Astrocyte (in vitro differentiated cells and primary cell): ENCODE data around the gene LUZP4. TPM values are rescaled to one million over a fixed set of nuclear protein-coding genes. Genes with fewer than 3 reads are reported as not detected.

Experiments used
- DNase-seq: peaks from one replicate; pipeline ENCODE4 v3.0.0-alpha.2; 2010; ENCODE audit warnings: low read depth
- FAIRE-seq: peaks from 2 replicates; lab custom pipeline; 2011; peaks lifted over from hg19 to GRCh38; lab: Jason Lieb, UNC
- H2AFZ ChIP-seq: 2 replicates; pipeline ENCODE4 v1.6.0; 2012; ENCODE audit warnings: low read depth, low read length, inconsistent platforms
- H3K27ac ChIP-seq: 2 replicates; pipeline ENCODE4 v1.5.1; 2011; ENCODE audit warnings: low read depth, low read length, inconsistent platforms
- H3K27me3 ChIP-seq: 2 replicates; pipeline ENCODE4 v1.6.0; 2011; ENCODE audit warnings: low read length, inconsistent platforms; ENCODE audit not compliant: insufficient read depth
- H3K36me3 ChIP-seq: 2 replicates; pipeline ENCODE4 v1.5.1; 2011; ENCODE audit warnings: low read length, inconsistent platforms; ENCODE audit not compliant: insufficient read depth
- H3K4me1 ChIP-seq: 2 replicates; pipeline ENCODE4 v1.5.1; 2011; ENCODE audit warnings: low read length, inconsistent platforms; ENCODE audit not compliant: insufficient read depth
- H3K4me2 ChIP-seq: 2 replicates; pipeline ENCODE4 v1.6.0; 2012; ENCODE audit warnings: low read length, inconsistent platforms
- H3K4me3 ChIP-seq: 2 replicates; pipeline ENCODE4 v1.5.1; 2011; ENCODE audit warnings: low read depth, mild to moderate bottlenecking, low read length, inconsistent platforms; ENCODE audit not compliant: insufficient read depth
- H3K79me2 ChIP-seq: 2 replicates; pipeline ENCODE4 v1.6.0; 2012; ENCODE audit warnings: mild to moderate bottlenecking, low read length, inconsistent platforms; ENCODE audit not compliant: insufficient read depth
- H3K9ac ChIP-seq: 2 replicates; pipeline ENCODE4 v1.6.0; 2012; ENCODE audit warnings: mild to moderate bottlenecking, low read length, inconsistent platforms
- H3K9me3 ChIP-seq: 2 replicates; pipeline ENCODE4 v1.5.1; 2012; ENCODE audit warnings: low read depth, mild to moderate bottlenecking, low read length, inconsistent platforms; ENCODE audit not compliant: insufficient read depth
- H4K20me1 ChIP-seq: 2 replicates; pipeline ENCODE4 v1.6.0; 2012; ENCODE audit warnings: low read length, inconsistent platforms; ENCODE audit not compliant: insufficient read depth
- H3K27ac Mint-ChIP-seq: one replicate; pipeline ENCODE4 v1.8.0; 2021; ENCODE audit warnings: mild to moderate bottlenecking, mixed read lengths; ENCODE audit not compliant: unreplicated experiment
- H3K27me3 Mint-ChIP-seq: one replicate; pipeline ENCODE4 v1.8.0; 2021; ENCODE audit warnings: low read depth, mixed read lengths; ENCODE audit not compliant: unreplicated experiment
- H3K36me3 Mint-ChIP-seq: one replicate; pipeline ENCODE4 v1.8.0; 2021; ENCODE audit warnings: low read depth, mixed read lengths; ENCODE audit not compliant: unreplicated experiment
- H3K4me1 Mint-ChIP-seq: one replicate; pipeline ENCODE4 v1.8.0; 2021; ENCODE audit warnings: low read depth, mixed read lengths; ENCODE audit not compliant: unreplicated experiment
- H3K4me3 Mint-ChIP-seq: one replicate; pipeline ENCODE4 v1.8.0; 2021; ENCODE audit warnings: mild to moderate bottlenecking, moderate library complexity, mixed read lengths; ENCODE audit not compliant: unreplicated experiment
- H3K9me3 Mint-ChIP-seq: one replicate; pipeline ENCODE4 v1.8.0; 2021; ENCODE audit warnings: mild to moderate bottlenecking, mixed read lengths; ENCODE audit not compliant: unreplicated experiment
- CTCF ChIP-seq: IDR thresholded peaks from 2 replicates; pipeline ENCODE4 v1.5.1; 2011; ENCODE audit warnings: low read depth, mild to moderate bottlenecking, inconsistent platforms, low read length, moderate library complexity; ENCODE audit not compliant: insufficient read depth
- EZH2 ChIP-seq: IDR thresholded peaks from 2 replicates; pipeline ENCODE4 v1.6.1; 2012; ENCODE audit warnings: mild to moderate bottlenecking, low read length, inconsistent platforms; ENCODE audit not compliant: insufficient read depth
- total RNA-seq: library from RNA; stranded (reverse); gene quantifications from 2 replicates; pipeline ENCODE4 v1.2.1, GENCODE V29; 2021

Gene LUZP4
- total RNA-seq, 1 donor from 2014 or later = not detected

DNA sequence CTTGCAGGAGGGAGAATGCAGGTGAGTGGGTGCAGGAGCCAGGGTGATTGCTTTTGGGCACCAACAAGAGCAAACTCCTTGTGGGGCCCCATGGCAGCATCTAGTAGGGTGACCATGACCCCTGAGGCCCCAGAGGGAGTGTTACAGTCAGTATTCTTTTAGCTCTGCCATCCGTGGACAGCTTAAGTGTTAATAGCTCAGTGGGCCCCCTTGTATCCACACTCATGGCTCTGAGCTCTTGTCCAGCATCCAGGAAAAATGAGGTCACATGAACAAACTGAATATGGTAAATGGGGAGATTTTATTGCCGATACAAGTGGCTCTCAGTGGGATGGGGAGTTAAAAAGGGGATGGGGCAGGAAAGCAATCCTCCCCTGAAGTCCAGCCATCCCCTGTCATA is 28.4 kb upstream of the LUZP4 start:
- H3K4me1 ChIP-seq = no peaks in the 10 kb centered on the region
- no peaks in the 10 kb centered on the region for H3K79me2 ChIP-seq
- no peaks in the 10 kb centered on the region for H3K9me3 ChIP-seq
- peaks cover 2% of the 10 kb centered on the region for H3K4me1 Mint-ChIP-seq
- H3K27me3 ChIP-seq = no peaks in the 10 kb centered on the region
- no peak overlapping the region for H3K9ac ChIP-seq
- H3K36me3 ChIP-seq = no peaks in the 10 kb centered on the region
- no peak for FAIRE-seq
- H3K4me3 ChIP-seq = no peak overlapping the region
- no peak overlapping the region for H3K27ac ChIP-seq
- H3K4me3 Mint-ChIP-seq = no peak overlapping the region
- H3K27ac Mint-ChIP-seq = no peak overlapping the region
- no peaks in the 10 kb centered on the region for H3K27me3 Mint-ChIP-seq
- no peaks in the 10 kb centered on the region for H4K20me1 ChIP-seq
- no peaks in the 10 kb centered on the region for H3K9me3 Mint-ChIP-seq
- H3K36me3 Mint-ChIP-seq = no peaks in the 10 kb centered on the region
- no peak for DNase-seq
- TF ChIP-seq EZH2 (no peak), CTCF (no peak)
- no peak overlapping the region for H3K4me2 ChIP-seq
- H2AFZ ChIP-seq = no peak overlapping the region

- no peaks in the 10 kb centered on the region for H3K9me3 ChIP-seq
- H3K4me2 ChIP-seq = no peak overlapping the region
- FAIRE-seq = peak; percentile 32
- H3K4me3 ChIP-seq = no peak overlapping the region
- H3K9ac ChIP-seq = no peak overlapping the region
- Mint-ChIP-seq H3K4me3 (no peak overlapping the region), H3K27ac (no peak overlapping the region), H3K9me3 (no peaks in the 10 kb centered on the region), H3K4me1 (peaks cover under 1% of the 10 kb centered on the region), H3K36me3 (no peaks in the 10 kb centered on the region), H3K27me3 (no peaks in the 10 kb centered on the region)
- H2AFZ ChIP-seq = no peak overlapping the region
- TF ChIP-seq CTCF = no peak
- no peaks in the 10 kb centered on the region for H4K20me1 ChIP-seq
- no peaks in the 10 kb centered on the region for H3K79me2 ChIP-seq
- H3K27ac ChIP-seq = no peak overlapping the region
- H3K27me3 ChIP-seq = no peaks in the 10 kb centered on the region
- no peaks in the 10 kb centered on the region for H3K4me1 ChIP-seq
- no peak for DNase-seq
- H3K36me3 ChIP-seq = no peaks in the 10 kb centered on the region
Observed at GRCh38 chrX:115264009-115264408, 25.5 kb upstream of the LUZP4 start.

- Mint-ChIP-seq H3K4me3 (no peak overlapping the region), H3K27me3 (no peaks in the 10 kb centered on the region), H3K9me3 (no peaks in the 10 kb centered on the region), H3K4me1 (no peaks in the 10 kb centered on the region), H3K36me3 (no peaks in the 10 kb centered on the region), H3K27ac (no peak overlapping the region)
- Histone ChIP-seq H3K4me3 (no peak overlapping the region), H3K79me2 (no peaks in the 10 kb centered on the region), H3K9ac (no peak overlapping the region), H3K4me2 (no peak overlapping the region), H3K27ac (no peak overlapping the region), H3K9me3 (no peaks in the 10 kb centered on the region), H2AFZ (no peak overlapping the region), H3K36me3 (no peaks in the 10 kb centered on the region), H4K20me1 (no peaks in the 10 kb centered on the region), H3K27me3 (no peaks in the 10 kb centered on the region), H3K4me1 (no peaks in the 10 kb centered on the region)
- FAIRE-seq (no peak), DNase-seq (no peak)
- no peak for TF ChIP-seq CTCF
- TF ChIP-seq EZH2 = no peak
Observed at GRCh38 chrX:115266300-115266699, 23.2 kb upstream of the LUZP4 start.
